B cell (primary cell): ENCODE data around the gene PITPNM2. TPM values are rescaled to one million over a fixed set of nuclear protein-coding genes. Genes with fewer than 3 reads are reported as not detected.

Experiments
- ATAC-seq: fragments of 200-7000 bp; cut with Tn5 transposase; one replicate; pipeline ENCODE4 v1.10.0; 2021; ENCODE audit warnings: low read depth, mild to moderate bottlenecking, moderate number of reproducible peaks, moderate library complexity
- CTCF ChIA-PET: fragments of 350-600 bp; sonication (Branson Sonifier 250); formaldehyde crosslinking; loops from one replicate; lab custom pipeline; 2021; ENCODE audit warnings: antibody characterized with exemption, inconsistent platforms; lab: Charles Lee
- POLR2A ChIA-PET: fragments of 350-600 bp; sonication (Branson Sonifier 250); formaldehyde crosslinking; loops from one replicate; lab custom pipeline; 2021; ENCODE audit warnings: antibody characterized with exemption; lab: Charles Lee
- DNase-seq: peaks from one replicate; pipeline ENCODE4 v3.0.0; 2013
- H2AFZ ChIP-seq: 2 replicates; pipeline ENCODE4 v1.6.1; 2012; ENCODE audit warnings: mild to moderate bottlenecking, low read depth, low read length; ENCODE audit not compliant: insufficient read depth, poor library complexity, severe bottlenecking
- H3K27ac ChIP-seq, 2 donors: 1 replicate in 1 of 2; 2 replicates in 1 of 2; pipeline ENCODE4 v1.5.1; 2012 to 2013; ENCODE audit warnings: low read length in 2 of 2, mild to moderate bottlenecking in 2 of 2, moderate library complexity in 1 of 2
- H3K27me3 ChIP-seq, 4 experiments: fragments of 200-600 bp in 1 of 4; sonication (generic) in 1 of 4; replicated peaks in 1 of 4; 1 replicate in 2 of 4; 2 replicates in 2 of 4; pipeline versions ENCODE4 v1.6.1 to v1.7.0; 2013 to 2016; ENCODE audit warnings: low read length in 3 of 4, mild to moderate bottlenecking in 2 of 4, mixed read lengths in 1 of 4, moderate library complexity in 1 of 4; ENCODE audit not compliant: insufficient read depth in 4 of 4, control insufficient read depth in 3 of 4; ENCODE audit errors: control extremely low read depth in 1 of 4
- H3K36me3 ChIP-seq, 2 experiments: replicated peaks in 1 of 2; 1 replicate in 1 of 2; 2 replicates in 1 of 2; pipeline versions ENCODE4 v1.6.1 to v1.7.1; 2013; ENCODE audit warnings: low read length in 1 of 2; ENCODE audit not compliant: insufficient read depth in 2 of 2, control insufficient read depth in 1 of 2; ENCODE audit errors: control extremely low read depth in 1 of 2, extremely low read depth in 1 of 2
- H3K4me1 ChIP-seq, 2 donors: fragments of 200-600 bp in 1 of 2; sonication (generic) in 1 of 2; 1 replicate in 1 of 2; 2 replicates in 1 of 2; pipeline versions ENCODE4 v1.5.1 to v1.6.1; 2013 to 2017; ENCODE audit warnings: low read length in 2 of 2; ENCODE audit not compliant: control insufficient read depth in 2 of 2, insufficient read depth in 2 of 2
- H3K4me2 ChIP-seq: replicated peaks from 2 replicates; pipeline ENCODE3; 2012; ENCODE audit warnings: mild to moderate bottlenecking, low read depth, low read length; ENCODE audit not compliant: poor library complexity, severe bottlenecking
- H3K4me3 ChIP-seq, 5 experiments: fragments of 200-600 bp in 1 of 5; sonication (generic) in 1 of 5; 1 replicate in 3 of 5; 2 replicates in 2 of 5; pipeline versions ENCODE4 v1.5.1 to v1.7.0; 2011 to 2016; ENCODE audit warnings: low read length in 4 of 5, mild to moderate bottlenecking in 4 of 5, low read depth in 2 of 5, control low read depth in 1 of 5, moderate library complexity in 1 of 5; ENCODE audit not compliant: insufficient read depth in 1 of 5; ENCODE audit errors: control extremely low read depth in 1 of 5, extremely low read depth in 1 of 5
- H3K79me2 ChIP-seq: fragments of 200-600 bp; sonication (generic); one replicate; pipeline ENCODE4 v1.6.0; 2016; ENCODE audit warnings: low read length; ENCODE audit not compliant: control insufficient read depth, insufficient read depth
- H3K9ac ChIP-seq: fragments of 200-600 bp; sonication (generic); 2 replicates; pipeline ENCODE4 v1.6.1; 2017; ENCODE audit warnings: mild to moderate bottlenecking, low read length, moderate library complexity
- H3K9me3 ChIP-seq, 3 donors: one replicate each; pipeline versions ENCODE4 v1.6.1 to v1.7.1; 2013; ENCODE audit warnings: low read length in 2 of 3; ENCODE audit not compliant: control insufficient read depth in 2 of 3, insufficient read depth in 1 of 3; ENCODE audit errors: control extremely low read depth in 1 of 3
- H4K20me1 ChIP-seq: 2 replicates; pipeline ENCODE4 v1.6.0; 2012; ENCODE audit warnings: mild to moderate bottlenecking, low read length; ENCODE audit not compliant: insufficient read depth, control insufficient read depth, poor library complexity, severe bottlenecking
- H3K27ac Mint-ChIP-seq: one replicate; pipeline ENCODE4 v1.8.0; 2021; ENCODE audit warnings: mixed read lengths
- H3K27me3 Mint-ChIP-seq: one replicate; pipeline ENCODE4 v1.8.0; 2021; ENCODE audit warnings: mixed read lengths
- H3K4me1 Mint-ChIP-seq: one replicate; pipeline ENCODE4 v1.8.0; 2021; ENCODE audit warnings: mixed read lengths
- H3K4me3 Mint-ChIP-seq: one replicate; pipeline ENCODE4 v1.8.0; 2021; ENCODE audit warnings: mixed read lengths
- H3K9me3 Mint-ChIP-seq: one replicate; pipeline ENCODE4 v1.8.0; 2022; ENCODE audit warnings: mixed read lengths; ENCODE audit not compliant: insufficient read depth
- CTCF ChIP-seq: fragments of 200-600 bp; IDR thresholded peaks from one replicate; pipeline ENCODE4 v1.8.0; 2022; ENCODE audit warnings: antibody characterized with exemption, mild to moderate bottlenecking
- EZH2 ChIP-seq: IDR thresholded peaks from 2 replicates; pipeline ENCODE4 v1.6.1; 2012; ENCODE audit warnings: borderline replicate concordance, low read depth, mild to moderate bottlenecking, moderate library complexity, low read length; ENCODE audit not compliant: insufficient read depth, poor library complexity, severe bottlenecking
- WGBS: methylation state at CpG from one replicate; pipeline ENCODE4 v1.1.5; 2013; ENCODE audit warnings: missing lambda C conversion rate; ENCODE audit not compliant: insufficient coverage; 5-methylcytosine and 5-hydroxymethylcytosine counted together
- intact Hi-C: fragments of 100-400 bp; cut with micrococcal nuclease; formaldehyde crosslinking; loops from one replicate; pipeline ENCODE4 v1.10.0; 2022
- polyA plus RNA-seq: library from polyadenylated mRNA; depleted of rRNA; stranded (reverse); fragments of >200 nt; gene quantifications from 2 replicates; pipeline ENCODE4 v1.2.3, GENCODE V29; 2012
- total RNA-seq, 2 donors: library from RNA; stranded (reverse); fragments of 120-200 nt in 1 of 2; gene quantifications; 1 replicate in 1 of 2; 2 replicates in 1 of 2; pipeline versions ENCODE4 v1.2.3 to v1.2.4, GENCODE V29; 2013 to 2022

The PITPNM2 gene
- total and polyA plus RNA-seq, 2 donors (not counting 1 experiment from before 2014, with no cell fraction given) = 9.6 to 28.6 TPM

- Histone ChIP-seq H3K36me3 (peaks cover 16 to 26% of the 10 kb centered on the region in 2 experiments), H3K4me3 (no peak overlapping the region), H3K4me2 (no peak overlapping the region), H3K4me1 (no peaks in the 10 kb centered on the region), H3K79me2 (no peaks in the 10 kb centered on the region), H3K27ac (no peak overlapping the region), H3K27me3 (no peaks in the 10 kb centered on the region), H4K20me1 (no peaks in the 10 kb centered on the region), H3K9ac (no peak overlapping the region), H3K9me3 (no peaks in the 10 kb centered on the region), H2AFZ (no peak overlapping the region)
- intact Hi-C loops = no loop called here
- Mint-ChIP-seq H3K4me3 (no peak overlapping the region), H3K4me1 (peaks cover 1% of the 10 kb centered on the region), H3K27me3 (no peaks in the 10 kb centered on the region), H3K27ac (no peak overlapping the region), H3K9me3 (no peaks in the 10 kb centered on the region)
- DNase-seq = no peak
- WGBS = 100% methylated on average over 1 of the region's 3 CpGs
- ChIA-PET CTCF (interaction anchor here (0.7 to 2.7 kb wide), 2 partner anchors 110 to 156 kb away, joined by 3 to 15 read pairs; no protein-coding TSS in a partner anchor), POLR2A (interaction anchor here (0.6 to 0.7 kb wide), 3 partner anchors 25 to 558 kb away, joined by 3 read pairs; no protein-coding TSS in a partner anchor)
- no peak for ATAC-seq
- TF ChIP-seq CTCF (no peak), EZH2 (no peak)
Observed at GRCh38 chr12:123199936-123200335, 49.0 kb upstream of the PITPNM2 start.

GRCh38 chr12:123187637-123188036, 36.7 kb upstream of the PITPNM2 start:
- H3K4me3 Mint-ChIP-seq = no peak overlapping the region

More at GRCh38 chr12:123187637-123188036, 36.7 kb upstream of the PITPNM2 start:
- no peaks in the 10 kb centered on the region for H3K9me3 Mint-ChIP-seq
- H3K27me3 Mint-ChIP-seq = no peaks in the 10 kb centered on the region
- H3K27me3 ChIP-seq = no peaks in the 10 kb centered on the region
- ChIA-PET CTCF (interaction anchor here (1.3 kb wide), 1 partner anchor 50 kb away, joined by 3 read pairs; no protein-coding TSS in a partner anchor), POLR2A (no interaction called here)
- TF ChIP-seq CTCF (no peak), EZH2 (no peak)
- WGBS = 100% methylated on average over 5 of the region's 6 CpGs
- no peaks in the 10 kb centered on the region for H3K4me1 ChIP-seq
- intact Hi-C loops = no loop called here
- no peak overlapping the region for H3K4me3 ChIP-seq
- H3K36me3 ChIP-seq = peaks cover 22 to 26% of the 10 kb centered on the region in 2 experiments
- no peaks in the 10 kb centered on the region for H3K4me1 Mint-ChIP-seq
- no peak overlapping the region for H3K4me2 ChIP-seq
- H2AFZ ChIP-seq = no peak overlapping the region
- H4K20me1 ChIP-seq = no peaks in the 10 kb centered on the region
- DNase-seq (no peak), ATAC-seq (no peak)
- H3K9me3 ChIP-seq = no peaks in the 10 kb centered on the region
- no peak overlapping the region for H3K27ac Mint-ChIP-seq
- H3K27ac ChIP-seq = no peak overlapping the region
- no peak overlapping the region for H3K9ac ChIP-seq
- no peaks in the 10 kb centered on the region for H3K79me2 ChIP-seq
